DOHH2 (cell line): Measurements from ENCODE around the gene GALNT14.

Experiments used
- H3F3A ChIP-seq: fragments of 200-600 bp; sonication (generic), shearing (Covaris generic); 2 replicates; pipeline ENCODE4 v1.6.0; 2016; ENCODE audit warnings: antibody characterized with exemption, mild to moderate bottlenecking; ENCODE audit not compliant: control insufficient read depth, insufficient read depth
- H3K27ac ChIP-seq: fragments of 200-600 bp; sonication (generic); 2 replicates; pipeline ENCODE4 v1.5.1; 2014; ENCODE audit warnings: low read depth, mild to moderate bottlenecking, low read length, moderate library complexity
- H3K27me3 ChIP-seq: fragments of 200-600 bp; sonication (generic); 2 replicates; pipeline ENCODE4 v1.6.1; 2014; ENCODE audit warnings: mild to moderate bottlenecking, low read length, mixed read lengths; ENCODE audit not compliant: control insufficient read depth
- H3K36me3 ChIP-seq: fragments of 200-600 bp; sonication (generic); 2 replicates; pipeline ENCODE4 v1.6.1; 2014; ENCODE audit warnings: mild to moderate bottlenecking, low read length, moderate library complexity, mixed read lengths; ENCODE audit not compliant: control insufficient read depth
- H3K4me1 ChIP-seq: fragments of 200-600 bp; sonication (generic); 2 replicates; pipeline ENCODE4 v1.6.1; 2014; ENCODE audit warnings: mild to moderate bottlenecking, low read length, mixed read lengths; ENCODE audit not compliant: control insufficient read depth
- H3K4me2 ChIP-seq: fragments of 200-600 bp; sonication (generic); 2 replicates; pipeline ENCODE4 v1.6.0; 2014; ENCODE audit warnings: mild to moderate bottlenecking, low read length, moderate library complexity
- H3K4me3 ChIP-seq: fragments of 200-600 bp; sonication (generic); 2 replicates; pipeline ENCODE4 v1.5.1; 2014; ENCODE audit warnings: mild to moderate bottlenecking, low read length, mixed read lengths
- H3K79me2 ChIP-seq: fragments of 200-600 bp; sonication (generic); 2 replicates; pipeline ENCODE4 v1.6.1; 2014; ENCODE audit warnings: mild to moderate bottlenecking, low read length, mixed read lengths; ENCODE audit not compliant: control insufficient read depth
- H3K9me2 ChIP-seq: fragments of 200-600 bp; sonication (generic); replicated peaks from 2 replicates; pipeline ENCODE4 v1.6.1; 2014; ENCODE audit warnings: mild to moderate bottlenecking, low read length, mixed read lengths; ENCODE audit not compliant: control insufficient read depth
- H3K9me3 ChIP-seq: fragments of 200-600 bp; sonication (generic); 2 replicates; pipeline ENCODE4 v1.6.1; 2014; ENCODE audit warnings: antibody characterized with exemption, low read length, mixed read lengths; ENCODE audit not compliant: control insufficient read depth, insufficient read depth
- H4K20me1 ChIP-seq: fragments of 200-600 bp; sonication (generic); 2 replicates; pipeline ENCODE4 v1.6.0; 2014; ENCODE audit warnings: low read depth, mild to moderate bottlenecking, antibody characterized with exemption, low read length, moderate library complexity; ENCODE audit not compliant: control insufficient read depth, insufficient read depth
- EZH2phosphoT487 ChIP-seq: fragments of 200-600 bp; sonication (generic); IDR thresholded peaks from 2 replicates; pipeline ENCODE4 v1.6.1; 2017; ENCODE audit warnings: borderline replicate concordance, mild to moderate bottlenecking, antibody characterized with exemption, low read length, moderate library complexity, mixed read lengths
- TF ChIP-seq, protein P1 (sequence below): fragments of 200-600 bp; sonication (generic); IDR thresholded peaks from one replicate; pipeline ENCODE4 v1.5.1; 2014; ENCODE audit warnings: antibody characterized with exemption, mild to moderate bottlenecking, low read depth, low read length; ENCODE audit not compliant: poor library complexity, severe bottlenecking

The GALNT14 gene

DNA sequence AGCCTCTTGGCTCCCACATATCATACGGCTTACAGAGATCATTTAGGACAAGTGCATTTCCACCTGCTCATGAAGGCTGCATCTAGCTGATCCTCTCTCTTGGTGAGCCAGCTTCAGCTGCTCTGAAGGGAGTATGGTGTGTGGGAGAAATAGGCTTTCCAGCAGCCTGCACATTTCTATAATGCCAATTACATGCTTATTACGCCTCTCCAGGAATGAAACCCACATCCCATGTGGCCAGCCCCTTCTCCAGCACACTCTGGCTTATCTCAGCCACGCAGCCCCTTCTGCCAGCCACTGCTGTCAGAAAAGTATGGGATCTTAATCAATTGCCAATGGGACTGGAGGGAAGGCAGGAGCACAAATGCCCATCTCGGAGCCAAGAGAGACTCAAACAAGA is 117.5 kb downstream of the GALNT14 start:
- no peaks in the 10 kb centered on the region for H3K27me3 ChIP-seq
- no peak for TF ChIP-seq EZH2phosphoT487
- no peaks in the 10 kb centered on the region for H4K20me1 ChIP-seq
- no peaks in the 10 kb centered on the region for H3K4me1 ChIP-seq
- H3K9me3 ChIP-seq: no peaks in the 10 kb centered on the region
- no peaks in the 10 kb centered on the region for H3K79me2 ChIP-seq
- H3K9me2 ChIP-seq: no peaks in the 10 kb centered on the region
- no peaks in the 10 kb centered on the region for H3F3A ChIP-seq
- H3K4me2 ChIP-seq: no peak overlapping the region
- H3K27ac ChIP-seq: no peak overlapping the region
- no peak overlapping the region for H3K4me3 ChIP-seq
- no peaks in the 10 kb centered on the region for H3K36me3 ChIP-seq

DNA sequence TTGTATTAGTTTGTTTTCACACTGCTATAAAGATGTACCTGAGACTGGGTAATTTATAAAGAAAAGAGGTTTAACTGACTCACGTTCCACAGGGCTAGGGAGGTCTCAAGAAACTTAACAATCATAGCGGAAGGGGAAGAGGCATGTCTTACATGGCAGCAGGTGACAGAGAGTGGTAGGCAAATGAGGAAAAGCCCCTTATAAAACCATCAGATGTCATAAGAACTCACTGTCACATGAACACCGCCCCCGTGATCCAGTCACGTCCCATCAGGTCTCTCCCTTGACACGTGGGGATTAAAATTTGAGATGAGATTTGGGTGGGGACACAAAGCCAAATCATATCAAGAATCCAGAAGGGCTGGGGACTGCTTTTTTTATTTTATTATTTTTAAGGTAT is 120.0 kb downstream of the GALNT14 start:
- Histone ChIP-seq H3K27me3 (no peaks in the 10 kb centered on the region), H3K4me1 (no peaks in the 10 kb centered on the region), H3K79me2 (no peaks in the 10 kb centered on the region), H3K27ac (no peak overlapping the region), H3K4me2 (no peak overlapping the region), H3F3A (no peaks in the 10 kb centered on the region), H3K9me3 (no peaks in the 10 kb centered on the region), H3K4me3 (no peak overlapping the region), H3K36me3 (no peaks in the 10 kb centered on the region), H3K9me2 (no peaks in the 10 kb centered on the region), H4K20me1 (no peaks in the 10 kb centered on the region)
- no peak for TF ChIP-seq EZH2phosphoT487
- TF ChIP-seq, protein P1, sequence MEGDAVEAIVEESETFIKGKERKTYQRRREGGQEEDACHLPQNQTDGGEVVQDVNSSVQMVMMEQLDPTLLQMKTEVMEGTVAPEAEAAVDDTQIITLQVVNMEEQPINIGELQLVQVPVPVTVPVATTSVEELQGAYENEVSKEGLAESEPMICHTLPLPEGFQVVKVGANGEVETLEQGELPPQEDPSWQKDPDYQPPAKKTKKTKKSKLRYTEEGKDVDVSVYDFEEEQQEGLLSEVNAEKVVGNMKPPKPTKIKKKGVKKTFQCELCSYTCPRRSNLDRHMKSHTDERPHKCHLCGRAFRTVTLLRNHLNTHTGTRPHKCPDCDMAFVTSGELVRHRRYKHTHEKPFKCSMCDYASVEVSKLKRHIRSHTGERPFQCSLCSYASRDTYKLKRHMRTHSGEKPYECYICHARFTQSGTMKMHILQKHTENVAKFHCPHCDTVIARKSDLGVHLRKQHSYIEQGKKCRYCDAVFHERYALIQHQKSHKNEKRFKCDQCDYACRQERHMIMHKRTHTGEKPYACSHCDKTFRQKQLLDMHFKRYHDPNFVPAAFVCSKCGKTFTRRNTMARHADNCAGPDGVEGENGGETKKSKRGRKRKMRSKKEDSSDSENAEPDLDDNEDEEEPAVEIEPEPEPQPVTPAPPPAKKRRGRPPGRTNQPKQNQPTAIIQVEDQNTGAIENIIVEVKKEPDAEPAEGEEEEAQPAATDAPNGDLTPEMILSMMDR: no peak

DNA sequence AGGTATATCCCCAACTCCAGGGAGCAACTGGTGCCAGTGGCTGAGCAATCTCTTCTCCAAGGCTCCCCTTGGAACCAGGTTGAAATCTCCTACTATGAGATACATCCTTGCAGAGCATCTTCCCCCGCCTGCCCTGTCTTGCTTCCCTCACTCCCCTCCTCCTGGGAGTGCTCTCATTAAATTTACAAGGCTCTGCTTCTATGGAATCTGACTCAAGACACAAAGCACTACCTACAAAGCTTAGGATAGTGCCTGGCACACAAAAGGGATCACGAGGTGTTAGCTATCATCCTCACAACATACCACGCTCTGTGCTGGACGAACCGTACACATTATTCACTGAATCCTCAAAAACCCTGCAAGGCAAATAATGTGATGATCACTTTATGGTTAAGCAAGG is 121.6 kb downstream of the GALNT14 start:
- no peaks in the 10 kb centered on the region for H3K9me3 ChIP-seq
- no peaks in the 10 kb centered on the region for H3K4me1 ChIP-seq
- H3K9me2 ChIP-seq: no peaks in the 10 kb centered on the region
- H3K36me3 ChIP-seq: no peaks in the 10 kb centered on the region
- no peaks in the 10 kb centered on the region for H4K20me1 ChIP-seq
- no peaks in the 10 kb centered on the region for H3K79me2 ChIP-seq
- no peak overlapping the region for H3K4me2 ChIP-seq
- no peak for TF ChIP-seq EZH2phosphoT487
- TF ChIP-seq, protein P1: no peak
- no peaks in the 10 kb centered on the region for H3K27me3 ChIP-seq
- H3K27ac ChIP-seq: no peak overlapping the region
- H3K4me3 ChIP-seq: no peak overlapping the region
- no peaks in the 10 kb centered on the region for H3F3A ChIP-seq

DNA sequence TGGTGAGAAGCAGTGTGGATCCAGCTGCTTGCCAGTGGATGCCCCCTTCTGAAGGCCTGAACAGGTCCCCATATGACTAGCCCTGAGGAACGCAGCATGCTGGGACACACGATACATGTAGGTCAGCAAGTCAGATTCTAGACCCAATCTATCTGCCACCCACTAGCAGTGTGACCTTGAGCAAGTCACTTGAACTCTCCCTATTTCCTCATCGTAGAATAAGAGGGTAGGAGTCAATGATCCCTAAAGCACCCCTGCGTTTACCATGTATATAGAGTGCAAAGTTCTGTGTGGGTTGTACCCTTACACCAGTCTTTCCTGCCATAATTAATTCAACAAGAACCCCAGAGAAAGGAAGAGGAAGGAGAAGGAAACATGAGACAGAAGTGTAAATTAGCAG is 123.7 kb downstream of the GALNT14 start:
- Histone ChIP-seq H3F3A (no peaks in the 10 kb centered on the region), H3K4me3 (no peak overlapping the region)

More for the DNA sequence above, 123.7 kb downstream of the GALNT14 start:
- Histone ChIP-seq H3K27me3 (no peaks in the 10 kb centered on the region), H3K79me2 (no peaks in the 10 kb centered on the region), H3K27ac (no peak overlapping the region), H3K4me2 (no peak overlapping the region), H3K36me3 (no peaks in the 10 kb centered on the region), H3K4me1 (no peaks in the 10 kb centered on the region), H3K9me2 (no peaks in the 10 kb centered on the region), H3K9me3 (no peaks in the 10 kb centered on the region), H4K20me1 (no peaks in the 10 kb centered on the region)
- TF ChIP-seq, protein P1: no peak
- no peak for TF ChIP-seq EZH2phosphoT487
